Tibial nerve (tissue), 4 donors: ENCODE data around the gene SORCS3.

Experiments used
- EP300 ChIP-seq, 2 donors: sonication (generic); formaldehyde crosslinking; IDR thresholded peaks; one replicate each; pipeline ENCODE4 v1.6.1; 2017; ENCODE audit warnings: antibody characterized with exemption in 2 of 2, mild to moderate bottlenecking in 1 of 2
- POLR2A ChIP-seq, 2 donors: fragments of 450-650 bp; IDR thresholded peaks; one replicate each; pipeline ENCODE4 v1.6.1; 2017; ENCODE audit warnings: antibody characterized with exemption in 2 of 2, mild to moderate bottlenecking in 2 of 2, moderate library complexity in 2 of 2
- TF ChIP-seq, protein P1 (sequence below), 5 experiments: fragments of 200-600 bp in 3 of 5; fragments of 450-650 bp in 2 of 5; sonication (generic) in 3 of 5; IDR thresholded peaks; one replicate each; pipeline ENCODE4 v1.5.1; 2016 to 2019; ENCODE audit warnings: antibody characterized with exemption in 5 of 5, mild to moderate bottlenecking in 3 of 5, moderate library complexity in 2 of 5

DNA sequence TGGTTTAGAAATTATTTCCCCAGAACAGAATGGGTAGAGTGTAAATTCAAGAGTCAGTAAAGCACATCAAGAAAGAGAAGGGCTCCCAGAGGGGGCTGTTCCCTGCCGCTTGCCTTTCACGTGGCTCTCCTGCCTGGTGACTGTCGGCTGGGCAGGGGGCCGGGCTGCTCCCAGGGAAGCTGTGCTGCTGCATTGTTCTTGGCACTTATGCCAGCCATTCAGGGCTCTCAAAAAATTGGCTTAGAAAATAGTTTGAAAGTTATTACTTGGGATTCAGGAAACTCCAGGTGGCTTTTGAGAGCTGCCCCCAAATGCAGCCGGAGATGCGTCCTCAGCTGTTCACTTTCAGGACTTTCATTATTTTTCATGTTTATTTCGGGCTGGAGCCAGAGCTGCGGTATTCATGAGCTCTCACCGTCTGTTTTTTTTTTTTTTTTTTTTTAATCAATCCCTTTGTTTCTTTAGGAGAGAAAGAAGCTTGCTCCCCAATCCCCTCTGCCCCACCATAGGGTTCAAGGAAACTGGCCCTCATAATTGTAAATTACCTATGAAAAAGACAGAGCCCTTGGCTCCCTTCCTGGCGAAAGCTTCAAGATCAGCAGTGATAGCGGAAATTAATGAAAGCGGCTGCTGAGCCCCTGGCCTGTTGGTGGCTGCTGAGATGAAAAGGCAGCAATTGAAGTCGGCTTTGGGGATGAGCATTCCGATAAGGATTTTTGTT is 94.1 kb downstream of the SORCS3 start:
- TF ChIP-seq POLR2A (IDR thresholded peaks at IDR 0.05), result no peak
- TF ChIP-seq, protein P1, sequence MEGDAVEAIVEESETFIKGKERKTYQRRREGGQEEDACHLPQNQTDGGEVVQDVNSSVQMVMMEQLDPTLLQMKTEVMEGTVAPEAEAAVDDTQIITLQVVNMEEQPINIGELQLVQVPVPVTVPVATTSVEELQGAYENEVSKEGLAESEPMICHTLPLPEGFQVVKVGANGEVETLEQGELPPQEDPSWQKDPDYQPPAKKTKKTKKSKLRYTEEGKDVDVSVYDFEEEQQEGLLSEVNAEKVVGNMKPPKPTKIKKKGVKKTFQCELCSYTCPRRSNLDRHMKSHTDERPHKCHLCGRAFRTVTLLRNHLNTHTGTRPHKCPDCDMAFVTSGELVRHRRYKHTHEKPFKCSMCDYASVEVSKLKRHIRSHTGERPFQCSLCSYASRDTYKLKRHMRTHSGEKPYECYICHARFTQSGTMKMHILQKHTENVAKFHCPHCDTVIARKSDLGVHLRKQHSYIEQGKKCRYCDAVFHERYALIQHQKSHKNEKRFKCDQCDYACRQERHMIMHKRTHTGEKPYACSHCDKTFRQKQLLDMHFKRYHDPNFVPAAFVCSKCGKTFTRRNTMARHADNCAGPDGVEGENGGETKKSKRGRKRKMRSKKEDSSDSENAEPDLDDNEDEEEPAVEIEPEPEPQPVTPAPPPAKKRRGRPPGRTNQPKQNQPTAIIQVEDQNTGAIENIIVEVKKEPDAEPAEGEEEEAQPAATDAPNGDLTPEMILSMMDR (IDR thresholded peaks at IDR 0.05), result no peak
- no peak for TF ChIP-seq EP300 (IDR thresholded peaks at IDR 0.05)
